ENCODE measurements around the gene CARD16.
"Not testable (repeated sequence)": the region's sequence is repeated elsewhere in the genome, so short reads cannot be mapped to it uniquely, and the experiment has no call there.

The CARD16 gene

DNA sequence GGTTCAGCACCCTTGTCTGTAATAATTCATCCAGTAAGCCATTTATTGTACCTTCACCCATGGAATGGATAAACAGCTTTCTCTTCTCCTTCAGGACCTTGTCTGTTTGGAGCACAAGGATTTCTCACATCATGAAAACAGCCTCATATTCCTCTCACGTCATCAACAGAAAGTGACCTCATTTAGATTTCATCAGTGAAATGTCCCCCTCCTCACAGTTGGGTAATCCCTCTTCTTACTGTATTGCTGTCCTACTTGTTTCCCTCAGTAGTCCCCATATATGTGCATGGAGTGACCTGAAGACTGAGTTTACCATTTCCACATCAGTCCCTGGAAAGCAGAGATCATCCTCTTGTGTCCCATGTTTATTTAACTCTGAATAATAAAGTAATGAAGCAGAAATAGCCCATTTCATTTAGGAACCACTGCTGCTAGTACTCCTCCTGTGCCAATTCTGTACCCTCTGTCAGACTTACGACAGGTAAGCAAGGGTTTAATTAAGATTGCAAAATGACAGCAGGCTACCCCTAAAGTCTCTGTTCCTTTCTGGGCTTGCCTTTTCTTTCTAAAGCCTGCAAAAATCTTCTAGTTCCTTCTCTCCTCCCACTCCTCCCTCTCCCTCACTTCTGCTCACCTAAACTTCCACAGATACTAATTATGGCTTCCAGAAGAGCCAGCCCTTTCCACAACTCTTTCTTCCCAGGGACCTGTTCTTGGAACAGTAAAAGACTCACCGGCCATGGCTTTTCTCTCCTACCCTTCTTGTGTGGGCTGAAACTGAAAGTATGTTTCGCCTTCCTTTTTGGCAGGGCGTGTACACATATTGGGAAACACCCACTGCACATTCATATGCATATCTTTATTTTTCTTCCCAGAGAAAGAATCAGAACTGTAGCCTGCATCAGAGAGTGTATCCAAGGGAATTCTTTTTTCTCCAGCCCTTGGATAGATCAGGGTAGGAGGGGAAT, at the start of gene CARD16:
TSS of gene CARD16 (minus strand) at position 779 of the 968 bp plus-strand sequence. CDS start at position 741, 38 bp downstream.
- peak; percentile 76 for DNase-seq

DNA sequence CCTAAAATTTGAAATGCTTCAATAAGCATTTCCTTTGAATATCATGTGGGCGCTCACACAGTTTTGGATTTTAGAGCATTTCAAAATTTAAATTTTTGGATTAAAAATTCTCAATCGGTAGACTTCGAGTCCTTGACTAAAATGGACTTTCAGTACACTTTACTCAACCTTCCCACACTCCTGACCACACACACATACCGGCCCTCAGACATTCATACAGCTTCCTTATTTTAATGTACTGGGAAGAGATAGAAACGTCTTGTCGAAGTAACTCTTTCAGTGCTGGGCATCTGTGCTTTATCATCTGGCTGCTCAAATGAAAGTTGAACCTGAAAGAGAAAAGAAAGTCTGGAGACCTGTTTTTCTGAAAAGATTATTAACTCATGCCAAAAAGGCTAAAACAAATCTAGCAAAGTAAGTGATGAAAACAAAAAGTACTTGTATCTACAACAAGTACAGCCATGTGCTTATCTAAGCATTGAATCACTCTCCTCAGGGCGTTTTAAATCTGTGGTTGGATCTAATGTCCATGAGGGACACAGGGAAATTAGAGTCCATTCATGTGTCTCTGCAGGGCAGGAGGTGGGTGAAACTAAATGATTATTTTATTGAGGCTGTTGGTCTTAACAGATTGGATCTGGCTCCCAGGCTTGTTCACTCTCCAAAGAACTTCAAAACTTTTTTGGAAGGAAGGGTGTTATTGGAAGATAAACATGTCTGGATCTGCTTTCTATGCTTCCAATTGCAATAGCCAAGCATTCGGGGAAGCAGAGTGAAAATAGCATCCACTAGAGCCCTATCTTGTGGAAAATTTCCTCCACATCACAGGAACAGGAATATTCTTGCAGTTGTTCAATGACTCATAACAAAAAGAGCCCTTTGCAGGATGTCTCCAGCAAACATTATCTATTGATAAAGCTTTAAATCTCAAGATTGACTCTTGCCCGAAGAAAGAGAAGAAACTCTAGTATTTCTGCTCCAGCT, 47.4 kb upstream of the CARD16 start:
- no peak for DNase-seq

DNA sequence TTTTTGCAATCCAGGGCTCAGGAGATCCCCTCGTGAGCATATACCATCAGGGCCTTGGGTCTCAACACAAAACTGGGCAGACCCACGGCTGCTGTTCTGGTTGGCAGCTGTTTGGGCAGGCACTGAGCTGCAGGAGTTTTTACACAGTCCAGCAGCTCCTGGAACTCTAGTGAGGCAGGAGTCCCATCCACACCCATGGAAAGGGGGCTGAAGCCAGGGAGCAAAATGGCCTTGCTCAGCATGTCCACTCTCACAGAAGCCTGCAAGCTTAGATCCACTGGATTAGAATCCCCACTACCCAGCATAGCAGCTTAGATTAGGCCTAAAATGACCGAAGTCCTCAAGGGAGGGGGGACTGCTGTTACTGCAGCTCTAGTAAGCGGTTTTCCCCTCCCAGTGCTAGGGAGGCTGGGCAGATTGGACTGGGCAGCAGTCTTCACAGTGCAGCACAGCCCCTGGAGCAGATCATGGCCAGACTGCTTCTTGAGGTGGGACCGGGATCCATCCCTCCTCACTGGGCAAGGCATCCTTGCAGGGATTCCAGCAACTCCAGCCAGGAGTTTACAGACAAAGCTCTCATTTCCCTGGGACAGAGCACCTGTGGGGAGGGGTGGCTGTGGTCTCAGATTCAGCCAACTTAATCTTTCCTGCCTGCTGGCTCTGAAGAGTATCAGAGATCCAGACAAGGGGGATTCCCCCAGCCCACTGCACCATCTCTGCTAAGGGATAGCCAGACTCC, 36.4 kb upstream of the CARD16 start:
- no peak for DNase-seq

DNA sequence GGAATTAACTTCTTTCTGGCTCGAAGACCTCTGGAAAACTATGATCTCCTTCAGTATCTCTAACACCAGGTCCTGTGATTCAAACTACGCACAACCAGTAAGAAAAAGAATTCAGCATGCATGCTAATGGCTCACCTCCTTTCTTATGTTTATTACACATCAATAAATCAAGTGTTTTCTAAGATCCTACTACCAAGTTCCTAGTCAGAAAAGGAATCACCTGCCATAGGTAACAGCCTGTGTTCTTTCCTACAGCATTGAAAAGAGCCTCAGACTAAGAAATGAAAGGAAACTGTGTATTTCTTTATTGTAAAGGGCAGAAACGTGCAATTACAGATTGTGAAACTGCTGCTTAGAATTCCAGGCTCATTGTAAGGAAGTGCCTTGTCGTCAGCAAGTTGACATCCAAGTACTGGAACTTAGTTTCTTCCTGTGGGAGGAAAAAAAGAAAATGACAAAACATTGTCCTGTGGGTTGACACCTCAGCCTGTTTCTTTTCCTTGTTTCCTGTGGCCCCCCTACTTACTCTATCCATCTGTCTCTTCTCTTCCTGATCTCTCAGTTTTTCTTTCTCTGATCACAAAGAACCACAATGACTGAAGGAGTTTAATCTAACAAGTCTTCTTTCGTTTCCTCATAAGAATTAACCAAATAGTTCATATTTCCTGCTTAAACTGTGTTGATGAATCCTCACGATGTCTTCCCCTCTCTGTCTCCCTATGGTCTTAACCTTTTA, 35.2 kb upstream of the CARD16 start:
- DNase-seq: not testable (repeated sequence)

DNA sequence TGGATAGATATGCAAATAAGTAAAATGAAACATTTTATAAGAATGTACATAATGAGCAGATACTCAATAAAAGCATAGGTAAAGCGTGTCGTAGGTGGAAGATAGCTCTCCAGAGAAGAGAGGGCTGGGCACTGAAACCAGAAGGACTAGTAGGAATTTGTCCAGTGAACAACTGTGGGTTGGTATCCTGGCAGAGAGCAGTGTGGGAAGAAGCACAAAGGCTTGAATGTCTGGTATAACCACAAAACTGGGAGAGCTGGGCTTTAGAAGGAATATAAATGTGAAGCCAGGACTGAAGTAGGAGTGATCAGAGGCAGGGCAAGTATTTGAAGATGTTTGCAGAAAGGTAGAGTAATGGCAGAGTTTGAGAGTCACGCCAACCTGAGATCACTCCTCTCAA, 33.1 kb upstream of the CARD16 start:
- DNase-seq: no peak

DNA sequence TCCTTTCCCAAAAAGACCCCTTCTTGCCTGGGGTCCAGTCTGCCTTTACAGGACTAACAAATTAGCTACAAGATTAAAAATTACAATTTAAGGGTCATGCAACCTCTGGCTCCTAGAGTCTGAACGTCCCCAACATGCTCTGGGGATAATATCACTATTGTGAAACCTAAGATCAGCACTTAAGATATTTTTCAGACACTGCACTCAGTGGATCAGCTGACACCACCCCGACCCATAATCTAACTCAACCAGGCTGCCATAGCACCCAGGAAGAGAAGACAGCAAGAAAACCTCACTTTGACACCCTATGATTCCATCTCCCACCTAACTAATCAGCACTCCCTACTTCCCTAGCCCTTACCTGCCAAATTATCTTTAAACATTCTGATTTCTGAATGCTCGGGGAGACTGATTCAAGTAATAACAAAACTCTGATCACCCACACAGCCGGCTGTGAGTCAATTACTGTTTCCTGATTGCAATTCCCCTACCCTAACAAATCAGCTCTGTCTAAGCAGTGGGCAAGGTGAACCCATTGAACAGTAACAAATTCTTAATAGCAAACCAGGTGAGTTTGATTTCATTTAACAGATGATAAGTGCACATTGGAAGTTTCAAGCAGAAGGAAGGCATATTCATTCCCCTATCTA, 32.1 kb upstream of the CARD16 start:
- not testable (repeated sequence) for DNase-seq

DNA sequence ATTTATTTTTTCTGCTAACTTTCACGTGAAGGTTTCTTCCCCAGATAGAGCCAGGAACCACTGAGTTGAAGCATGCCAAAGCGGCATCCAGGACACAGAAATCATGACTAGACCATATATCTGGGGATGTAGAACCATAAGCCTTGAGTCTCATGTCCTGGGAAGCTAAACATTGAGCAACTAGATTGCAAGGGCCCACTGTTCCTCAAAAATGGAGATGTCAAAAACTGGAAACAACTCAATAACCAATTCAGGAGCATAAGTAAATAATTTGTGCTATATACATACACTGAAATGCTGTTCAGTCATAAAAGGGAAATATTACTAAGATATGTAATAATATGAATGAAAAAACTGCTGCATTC, 29.0 kb upstream of the CARD16 start:
- no peak for DNase-seq

DNA sequence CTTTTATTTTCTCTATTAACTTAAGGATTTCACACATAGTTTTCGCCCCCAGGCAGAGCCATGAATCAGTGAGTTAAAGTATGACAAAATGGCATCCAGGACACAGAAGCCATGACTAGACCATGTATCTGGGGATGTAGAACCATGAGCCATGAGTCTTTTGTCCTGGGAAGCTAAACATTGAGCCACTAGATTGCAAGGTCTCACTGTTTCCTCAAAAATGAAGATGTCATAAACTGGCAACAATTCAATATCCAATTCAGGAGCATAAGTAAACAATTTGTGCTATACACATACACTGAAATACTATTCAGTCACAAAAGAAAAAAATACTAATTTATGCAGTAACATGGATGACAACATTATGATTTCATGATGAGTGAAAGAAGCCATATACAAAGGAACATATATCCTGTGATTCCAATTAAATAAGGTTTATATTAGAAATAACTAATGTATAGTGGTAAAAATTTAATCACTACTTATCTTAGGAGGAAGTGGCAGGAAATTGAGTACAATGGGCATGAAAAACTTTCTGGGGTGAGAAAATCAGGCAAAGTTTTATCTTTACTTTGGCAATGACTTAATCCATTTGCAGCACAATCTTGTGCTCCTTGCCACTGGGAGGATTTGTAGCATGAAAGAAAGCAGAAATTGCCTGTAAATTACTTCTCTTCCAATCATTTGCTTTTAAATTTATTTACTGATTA, 28.5 kb upstream of the CARD16 start:
- DNase-seq: no peak

DNA sequence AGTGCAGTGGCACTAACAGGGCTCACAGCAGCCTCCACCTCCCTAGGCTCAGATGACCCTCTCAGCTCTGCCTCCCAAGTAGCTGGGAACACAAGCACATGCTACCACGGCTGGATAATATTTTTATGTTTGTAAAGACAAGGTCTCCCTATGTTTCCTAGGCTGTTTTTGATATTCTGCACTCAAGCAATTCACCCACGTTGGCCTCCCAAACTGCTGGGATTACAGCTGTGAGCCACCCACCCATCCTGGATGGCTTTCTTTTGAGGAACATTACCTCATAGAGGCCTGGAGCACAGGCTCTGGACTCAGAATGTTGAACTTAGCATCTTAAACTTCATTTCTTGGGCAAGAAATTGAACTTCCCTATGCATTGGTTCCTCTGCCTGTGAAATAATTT, 26.9 kb upstream of the CARD16 start:
- not testable (repeated sequence) for DNase-seq

DNA sequence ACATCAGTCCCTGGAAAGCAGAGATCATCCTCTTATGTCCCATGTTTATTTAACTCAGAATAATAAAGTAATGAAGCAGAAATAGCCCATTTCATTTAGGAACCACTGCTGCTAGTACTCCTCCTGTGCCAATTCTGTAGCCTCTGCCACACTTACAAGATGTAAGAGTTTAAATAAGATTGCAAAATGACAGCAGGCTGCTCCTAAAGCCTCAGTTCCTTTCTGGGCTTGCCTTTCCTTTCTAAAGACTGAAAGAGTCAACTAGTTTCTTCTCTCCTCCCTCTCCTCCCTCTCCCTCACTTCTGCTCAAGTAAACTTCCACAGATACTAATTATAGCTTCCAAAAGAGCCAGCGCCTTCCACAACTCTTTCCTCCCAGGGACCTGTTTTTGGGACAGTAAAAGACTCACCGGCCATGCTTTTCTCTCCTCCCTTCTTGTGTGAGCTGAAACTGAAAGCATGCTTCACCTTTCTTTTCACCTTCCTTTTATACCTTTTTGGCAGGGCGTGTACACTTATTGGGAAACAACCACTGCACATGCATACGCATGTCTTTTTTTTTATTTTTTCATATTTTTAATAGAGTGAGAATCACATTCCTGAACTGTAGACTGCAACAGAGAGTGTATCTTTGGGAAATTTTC, 26.1 kb upstream of the CARD16 start:
- DNase-seq: peak; percentile 58

DNA sequence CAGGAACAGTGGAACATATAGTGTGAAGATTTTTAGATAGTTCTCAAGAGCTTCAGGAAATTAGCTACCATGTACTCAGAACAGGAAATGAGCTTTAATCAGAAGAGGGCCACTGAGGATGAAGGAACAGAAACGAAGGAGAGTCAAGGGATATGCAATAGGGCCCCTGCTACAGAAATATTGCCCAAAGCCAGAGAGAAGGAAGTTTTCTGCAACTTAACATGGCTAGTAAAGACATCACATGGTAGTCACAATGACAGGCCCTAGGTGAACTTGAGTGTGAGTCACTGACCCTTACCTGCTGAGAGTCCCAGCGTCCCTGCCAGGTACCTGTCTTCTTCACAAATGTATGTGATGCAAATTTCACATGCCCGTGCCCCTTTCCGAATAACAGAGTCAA, 25.2 kb upstream of the CARD16 start:
- no peak for DNase-seq

DNA sequence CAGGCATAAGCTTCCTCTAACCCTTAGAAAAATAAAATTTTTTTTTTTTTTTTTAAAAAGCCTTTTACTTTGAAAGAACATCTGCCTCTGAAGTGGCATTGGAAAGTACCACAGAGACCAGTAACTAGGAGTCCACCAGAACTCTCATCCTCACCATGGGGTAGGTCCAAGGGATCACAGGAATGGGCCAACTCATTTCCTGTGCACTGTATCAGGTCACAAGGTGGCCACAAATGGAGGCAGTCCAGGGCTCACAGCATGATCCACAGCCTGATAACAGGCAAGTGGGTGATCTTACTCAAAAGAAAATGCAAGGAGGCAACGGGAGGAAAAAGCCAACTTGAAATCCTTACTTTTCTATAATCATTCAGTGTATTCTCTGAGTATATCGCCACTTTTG, 24.6 kb upstream of the CARD16 start:
- DNase-seq: not testable (repeated sequence)

DNA sequence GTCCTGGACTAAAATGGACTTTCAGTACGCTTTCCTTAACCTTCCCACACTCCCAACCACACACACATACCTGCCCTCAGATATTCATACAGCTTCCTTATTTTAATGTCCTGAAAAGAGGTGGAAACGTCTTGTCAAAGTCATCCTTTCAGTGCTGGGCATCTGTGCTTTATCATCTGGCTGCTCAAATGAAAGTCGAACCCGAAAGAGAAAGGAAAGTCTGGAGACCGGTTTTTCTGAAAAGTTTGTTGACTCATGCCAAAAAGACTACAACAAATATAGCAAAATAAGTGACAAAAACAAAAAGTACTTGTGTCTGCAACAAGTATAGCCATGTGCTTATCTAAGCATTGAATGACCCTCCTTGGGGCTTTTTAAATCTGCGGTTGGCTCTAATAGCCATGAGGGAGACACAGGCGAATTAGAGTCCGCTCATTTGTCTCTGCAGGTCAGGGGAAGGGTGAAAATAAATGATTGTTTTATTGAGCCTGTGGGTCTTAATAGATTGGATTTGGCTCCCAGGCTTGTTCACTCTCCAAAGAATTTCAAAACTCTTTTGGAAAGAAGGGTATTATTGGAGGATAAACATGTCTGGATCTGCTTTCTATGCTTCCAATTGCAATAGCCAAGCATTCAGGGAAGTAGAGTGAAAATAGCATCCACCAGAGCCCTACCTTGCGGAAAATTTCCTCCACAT, 18.3 kb upstream of the CARD16 start:
- DNase-seq: not testable (repeated sequence)

DNA sequence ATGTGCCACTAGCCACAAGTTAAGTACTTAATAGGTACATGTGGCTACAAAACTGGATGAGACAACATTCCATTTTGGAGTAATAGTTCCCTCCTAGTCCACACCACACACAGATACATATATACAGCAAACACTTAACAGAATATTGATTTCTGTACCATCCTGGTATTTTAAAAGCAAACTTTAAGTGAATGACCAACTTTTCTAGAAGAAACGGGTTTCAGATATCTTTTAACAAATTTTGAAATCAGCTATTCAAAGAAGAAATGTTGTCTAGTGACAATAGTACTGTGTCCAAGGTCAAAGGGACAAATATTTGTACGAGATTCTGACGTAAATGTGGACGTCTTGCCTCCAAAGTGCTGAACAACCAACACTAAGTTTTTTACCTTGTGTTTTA, 12.3 kb upstream of the CARD16 start:
- no peak for DNase-seq

DNA sequence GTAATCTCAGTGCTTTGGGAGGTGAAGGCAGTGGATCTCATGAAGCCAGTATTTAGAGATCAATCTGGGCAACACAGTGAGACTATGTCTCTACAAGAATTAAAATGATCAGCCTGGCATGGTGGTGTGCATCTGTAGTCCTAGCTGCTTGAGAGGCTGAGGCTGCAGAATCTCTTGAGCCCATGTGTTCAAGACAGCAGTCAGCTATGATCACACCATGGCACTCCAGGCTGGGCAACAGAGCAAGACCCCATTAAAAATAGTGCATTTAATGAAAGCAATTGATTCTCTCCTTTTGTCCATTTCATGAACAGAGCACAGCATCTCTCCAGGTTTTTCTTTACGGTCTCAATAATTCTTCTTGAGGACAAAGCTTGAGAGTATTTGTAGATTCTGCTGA, 11.3 kb upstream of the CARD16 start:
- DNase-seq: no peak

DNA sequence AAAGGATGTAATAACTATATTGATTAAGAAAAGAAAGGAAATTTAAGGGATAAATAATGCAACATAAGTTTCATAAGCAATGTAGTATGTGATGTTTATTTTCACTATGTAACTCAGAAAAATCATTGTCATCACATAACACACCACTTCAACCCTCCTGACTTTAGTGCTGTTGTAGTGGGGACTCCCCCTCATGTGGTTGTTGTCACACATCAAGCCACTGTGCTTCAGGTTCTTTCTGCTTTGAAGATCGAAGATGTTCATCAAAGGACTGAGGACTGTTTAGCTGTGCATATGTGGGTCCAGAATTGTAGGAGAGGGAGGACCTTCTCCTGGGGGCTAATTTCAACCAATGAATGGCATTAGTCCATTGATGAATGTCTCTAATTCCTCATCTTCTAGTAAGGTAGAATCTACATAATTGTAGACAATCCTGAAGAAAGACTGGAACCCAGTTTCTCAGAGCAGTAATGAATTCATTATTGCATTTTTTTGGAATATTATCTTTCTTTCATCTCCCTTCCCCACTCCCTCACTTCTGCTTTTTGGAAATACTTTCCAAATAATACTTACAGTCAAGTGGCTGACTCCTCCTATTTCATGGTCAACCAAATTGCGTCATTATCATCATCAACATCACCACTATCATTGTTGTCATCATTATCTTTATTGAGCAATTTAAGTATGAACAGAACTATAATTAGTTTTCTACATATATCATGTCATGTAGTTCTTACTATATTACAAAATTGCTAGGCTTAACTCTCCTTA, 9.8 kb upstream of the CARD16 start:
- no peak for DNase-seq

DNA sequence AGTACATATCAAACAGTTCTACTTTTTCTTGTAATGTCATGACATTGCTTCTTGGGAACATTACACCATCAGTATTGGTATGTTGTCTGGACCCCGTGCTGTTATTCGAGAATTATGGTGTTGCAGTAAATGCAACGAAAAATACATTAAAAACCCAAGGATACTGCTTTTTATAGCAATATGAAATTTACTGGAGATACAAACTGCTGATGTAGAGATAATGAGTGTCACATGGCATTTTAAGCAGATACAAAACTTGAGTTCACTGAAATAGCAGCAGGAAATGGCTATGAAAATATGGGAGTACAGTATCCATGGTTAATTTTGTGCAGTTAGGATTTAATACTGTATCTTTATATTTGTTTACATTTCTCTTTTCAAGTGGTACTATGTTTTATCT, 7.4 kb upstream of the CARD16 start:
- DNase-seq: no peak

DNA sequence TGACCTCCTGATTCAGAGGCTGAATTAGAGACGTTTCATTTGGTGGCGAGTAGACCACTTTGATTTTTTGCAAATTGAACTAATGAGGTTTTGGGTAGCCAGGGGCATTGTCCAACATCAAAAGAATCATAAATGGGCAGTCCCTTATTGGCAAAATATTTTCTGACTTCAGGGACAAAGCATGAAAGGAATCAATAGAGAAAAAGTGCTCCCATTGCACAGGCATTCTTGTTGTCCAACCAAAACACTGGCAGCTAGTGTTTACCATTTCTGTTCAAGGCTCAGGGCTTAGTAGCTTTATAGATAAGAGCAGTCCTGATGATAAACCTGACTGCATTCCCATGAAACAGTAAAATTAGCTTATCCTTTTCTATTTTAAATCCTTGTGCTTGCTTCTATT, 6.4 kb upstream of the CARD16 start:
- DNase-seq: no peak

DNA sequence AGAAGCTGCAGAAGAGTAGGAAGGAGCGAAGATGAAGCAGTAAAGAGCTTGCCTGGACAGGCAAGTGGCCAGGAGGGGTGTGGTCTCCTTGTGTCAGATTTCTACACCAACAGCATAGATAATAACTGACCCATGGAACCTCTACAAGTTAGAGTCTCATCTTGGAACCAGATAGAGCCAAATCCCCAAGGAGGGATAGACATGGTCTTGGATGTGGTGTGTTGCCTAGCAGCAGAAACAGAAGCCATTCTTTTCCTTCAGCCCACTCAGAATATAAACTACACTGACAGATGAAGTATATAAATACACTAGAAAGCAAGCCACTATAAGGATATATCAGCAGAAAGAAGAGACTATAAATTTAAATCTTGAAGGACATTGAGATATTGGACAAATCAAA, 4.3 kb upstream of the CARD16 start:
- no peak for DNase-seq

All from RPMI8226 (cell line).